HEK293 (cell line): ENCODE results near the gene TMA7B.

Experiments
- CTCF ChIA-PET: fragments of 350-600 bp; formaldehyde crosslinking; extraction: SDS; loops from one replicate; lab custom pipeline; 2021; ENCODE audit warnings: antibody characterized with exemption; lab: Yijun Ruan, JAX
- POLR2A ChIA-PET: fragments of 300-600 bp; formaldehyde crosslinking; extraction: SDS; loops from one replicate; lab custom pipeline; 2020; ENCODE audit warnings: antibody characterized with exemption, inconsistent platforms; lab: Yijun Ruan, JAX
- H3K27ac ChIP-seq: fragments of 200-500 bp; sonication (Bioruptor generic); 2 replicates; pipeline ENCODE4 v1.5.1; 2014; ENCODE audit warnings: low read depth, low read length, control low read depth, inconsistent platforms; ENCODE audit errors: extremely low read depth
- H3K36me3 ChIP-seq, 2 experiments: fragments of 200-500 bp in 1 of 2; sonication (Bioruptor generic) in 1 of 2; 1 replicate in 1 of 2; 2 replicates in 1 of 2; pipeline ENCODE4 v1.5.1; 2014 to 2017; ENCODE audit warnings: inconsistent platforms in 2 of 2, low read length in 2 of 2; ENCODE audit not compliant: control insufficient read depth in 2 of 2, insufficient read depth in 1 of 2
- H3K4me1 ChIP-seq: fragments of 200-500 bp; sonication (Bioruptor generic); 2 replicates; pipeline ENCODE4 v1.5.1; 2014; ENCODE audit warnings: mild to moderate bottlenecking, low read length, inconsistent platforms; ENCODE audit not compliant: control insufficient read depth, insufficient read depth
- H3K4me3 ChIP-seq: 2 replicates; pipeline ENCODE4 v1.5.1; 2011; ENCODE audit warnings: low read depth, mild to moderate bottlenecking, control low read depth, low read length, moderate library complexity
- H3K9me3 ChIP-seq: fragments of 200-500 bp; sonication (Bioruptor generic); 2 replicates; pipeline ENCODE4 v1.5.1; 2014; ENCODE audit warnings: low read depth, low read length, inconsistent platforms; ENCODE audit not compliant: control insufficient read depth, insufficient read depth
- KLF10 ChIP-seq: fragments of 450-650 bp; IDR thresholded peaks from 2 replicates; pipeline ENCODE4 v1.5.1; 2018; ENCODE audit warnings: missing biosample characterization, mild to moderate bottlenecking, missing genetic modification characterization
- SETDB1 ChIP-seq: IDR thresholded peaks from one replicate; pipeline ENCODE4 v1.6.1; 2017; ENCODE audit warnings: mild to moderate bottlenecking, low read length, moderate library complexity, mixed read lengths; ENCODE audit not compliant: insufficient read length
- SP7 ChIP-seq: fragments of 450-650 bp; formaldehyde crosslinking; IDR thresholded peaks from 2 replicates; pipeline ENCODE4 v1.5.1; 2016; ENCODE audit warnings: missing biosample characterization, missing genetic modification characterization
- TCF7L2 ChIP-seq: IDR thresholded peaks from 2 replicates; pipeline ENCODE4 v1.6.1; 2011; ENCODE audit warnings: low read depth, mild to moderate bottlenecking, inconsistent platforms, low read length, moderate library complexity, borderline replicate concordance
- YY1 ChIP-seq: fragments of 450-650 bp; formaldehyde crosslinking; IDR thresholded peaks from 2 replicates; pipeline ENCODE4 v1.5.1; 2018; ENCODE audit warnings: missing biosample characterization, missing genetic modification characterization
- ZBTB48 ChIP-seq: fragments of 450-650 bp; formaldehyde crosslinking; IDR thresholded peaks from 2 replicates; pipeline ENCODE4 v1.5.1; 2016; ENCODE audit warnings: missing biosample characterization, missing genetic modification characterization
- ZNF121 ChIP-seq: fragments of 450-650 bp; formaldehyde crosslinking; IDR thresholded peaks from 2 replicates; pipeline ENCODE4 v1.5.1; 2016; ENCODE audit warnings: missing biosample characterization, missing genetic modification characterization
- ZNF146 ChIP-seq: fragments of 450-650 bp; formaldehyde crosslinking; IDR thresholded peaks from 2 replicates; pipeline ENCODE4 v1.5.1; 2016; ENCODE audit warnings: missing biosample characterization, missing genetic modification characterization
- ZNF211 ChIP-seq: fragments of 450-650 bp; formaldehyde crosslinking; IDR thresholded peaks from 2 replicates; pipeline ENCODE4 v1.5.1; 2016; ENCODE audit warnings: low read depth, missing biosample characterization, missing genetic modification characterization
- ZNF398 ChIP-seq: fragments of 450-650 bp; formaldehyde crosslinking; IDR thresholded peaks from 2 replicates; pipeline ENCODE4 v1.5.1; 2017; ENCODE audit warnings: missing biosample characterization, missing genetic modification characterization
- ZNF488 ChIP-seq: fragments of 450-650 bp; formaldehyde crosslinking; IDR thresholded peaks from 2 replicates; pipeline ENCODE4 v1.5.1; 2016; ENCODE audit warnings: missing biosample characterization, missing genetic modification characterization
- ZNF555 ChIP-seq: fragments of 450-650 bp; formaldehyde crosslinking; conservative IDR thresholded peaks from 2 replicates; pipeline ENCODE4 v1.5.1; 2017; ENCODE audit warnings: missing biosample characterization, mild to moderate bottlenecking, missing genetic modification characterization, inconsistent platforms
- ZNF621 ChIP-seq: fragments of 450-650 bp; formaldehyde crosslinking; IDR thresholded peaks from 2 replicates; pipeline ENCODE4 v1.5.1; 2017; ENCODE audit warnings: missing biosample characterization, missing genetic modification characterization
- ZNF629 ChIP-seq: fragments of 450-650 bp; formaldehyde crosslinking; IDR thresholded peaks from 2 replicates; pipeline ENCODE4 v1.5.1; 2017; ENCODE audit warnings: missing biosample characterization, missing genetic modification characterization
- ZNF664 ChIP-seq: fragments of 450-650 bp; formaldehyde crosslinking; IDR thresholded peaks from 2 replicates; pipeline ENCODE4 v1.5.1; 2016; ENCODE audit warnings: missing biosample characterization, missing genetic modification characterization
- ZNF677 ChIP-seq: fragments of 450-650 bp; IDR thresholded peaks from 2 replicates; pipeline ENCODE4 v1.5.0; 2018; ENCODE audit warnings: missing biosample characterization, mild to moderate bottlenecking, missing genetic modification characterization, moderate library complexity
- ZNF707 ChIP-seq: fragments of 450-650 bp; formaldehyde crosslinking; IDR thresholded peaks from 2 replicates; pipeline ENCODE4 v1.5.1; 2016; ENCODE audit warnings: missing biosample characterization, missing genetic modification characterization
- ZNF785 ChIP-seq: fragments of 450-650 bp; formaldehyde crosslinking; IDR thresholded peaks from 2 replicates; pipeline ENCODE4 v1.5.1; 2016; ENCODE audit warnings: missing biosample characterization, missing genetic modification characterization
- ZSCAN23 ChIP-seq: fragments of 450-650 bp; formaldehyde crosslinking; IDR thresholded peaks from 2 replicates; pipeline ENCODE4 v1.5.1; 2016; ENCODE audit warnings: missing biosample characterization, missing genetic modification characterization
- TF ChIP-seq, protein P1 (sequence below): IDR thresholded peaks from 2 replicates; pipeline ENCODE4 v1.6.1; 2011; ENCODE audit warnings: mild to moderate bottlenecking, low read depth, low read length, borderline replicate concordance
- TF ChIP-seq, protein P2 (sequence below): fragments of 450-650 bp; formaldehyde crosslinking; IDR thresholded peaks from 2 replicates; pipeline ENCODE4 v1.5.1; 2016; ENCODE audit warnings: missing biosample characterization, missing genetic modification characterization, low read depth

Gene TMA7B

DNA sequence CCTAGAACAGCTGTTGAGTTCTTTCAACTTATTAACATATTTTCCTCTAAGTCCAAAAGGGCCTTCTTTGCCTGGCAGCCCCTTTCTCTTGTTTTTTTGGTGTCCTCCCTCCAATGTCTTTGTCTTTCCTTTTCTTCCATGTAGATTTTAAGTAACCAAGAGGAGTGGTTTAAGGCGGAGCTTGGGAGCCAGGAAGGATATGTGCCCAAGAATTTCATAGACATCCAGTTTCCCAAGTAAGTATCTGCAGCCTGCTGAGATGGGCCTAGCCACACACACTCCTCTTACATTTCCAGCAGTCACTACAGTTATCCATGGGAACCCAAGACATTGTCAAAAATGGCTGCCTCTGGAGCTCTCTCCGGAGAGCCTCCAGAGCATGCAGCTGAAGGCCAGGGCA, 4.5 kb upstream of the TMA7B start:
- TF ChIP-seq ZSCAN23 (tag by site-specific recombination) (no peak), ZNF121 (tag by site-specific recombination) (no peak), KLF10 (tag by site-specific recombination) (no peak), YY1 (tag by site-specific recombination) (no peak), ZNF707 (tag by site-specific recombination) (no peak), ZNF146 (no peak), ZNF488 (no peak)
- TF ChIP-seq, protein P1, sequence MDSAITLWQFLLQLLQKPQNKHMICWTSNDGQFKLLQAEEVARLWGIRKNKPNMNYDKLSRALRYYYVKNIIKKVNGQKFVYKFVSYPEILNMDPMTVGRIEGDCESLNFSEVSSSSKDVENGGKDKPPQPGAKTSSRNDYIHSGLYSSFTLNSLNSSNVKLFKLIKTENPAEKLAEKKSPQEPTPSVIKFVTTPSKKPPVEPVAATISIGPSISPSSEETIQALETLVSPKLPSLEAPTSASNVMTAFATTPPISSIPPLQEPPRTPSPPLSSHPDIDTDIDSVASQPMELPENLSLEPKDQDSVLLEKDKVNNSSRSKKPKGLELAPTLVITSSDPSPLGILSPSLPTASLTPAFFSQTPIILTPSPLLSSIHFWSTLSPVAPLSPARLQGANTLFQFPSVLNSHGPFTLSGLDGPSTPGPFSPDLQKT: no peak
- Histone ChIP-seq H3K27ac (no peak overlapping the region), H3K4me3 (no peak overlapping the region), H3K36me3 (no peaks in the 10 kb centered on the region), H3K4me1 (no peaks in the 10 kb centered on the region), H3K9me3 (no peaks in the 10 kb centered on the region)
- ChIA-PET POLR2A (no interaction called here), CTCF (interaction anchor here (1.1 to 3.4 kb wide), 4 partner anchors 10 to 69 kb away, joined by 3 to 15 read pairs (median 5); no protein-coding TSS in a partner anchor)

DNA sequence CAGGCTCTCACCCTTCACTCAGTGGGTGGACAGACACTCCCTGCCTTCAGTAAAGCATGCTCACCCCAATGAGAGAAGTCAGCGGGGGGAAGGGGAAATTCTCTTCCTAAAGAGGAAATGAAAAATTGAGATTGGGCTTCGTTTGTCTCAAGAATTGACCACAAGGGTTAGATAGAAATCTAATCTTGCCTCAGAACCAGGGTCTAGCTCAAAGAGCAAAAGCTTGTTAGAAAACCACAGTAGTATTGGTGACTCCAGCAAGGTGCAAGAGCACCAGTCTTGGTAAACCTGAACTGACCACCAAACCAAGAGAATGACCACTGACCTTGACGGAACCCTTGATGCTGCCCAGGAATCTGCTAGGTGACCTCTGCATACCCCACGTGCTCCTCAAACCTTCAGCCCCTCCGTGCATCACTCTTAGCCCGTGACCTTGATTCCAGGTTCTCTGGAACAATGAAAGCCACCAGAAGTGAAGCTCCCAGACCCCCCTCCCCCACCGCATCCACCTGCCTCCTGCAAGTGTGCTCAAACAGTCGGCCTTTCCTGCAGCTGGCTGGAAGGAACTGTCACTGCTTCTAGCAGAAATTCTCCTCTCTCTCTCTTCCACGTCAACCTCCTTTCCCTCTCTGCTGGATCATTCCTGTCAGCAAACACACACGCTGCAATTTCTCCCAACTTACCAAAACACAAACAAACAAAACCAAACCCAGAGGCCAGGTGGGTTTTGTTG, 3.1 kb upstream of the TMA7B start:
- Histone ChIP-seq H3K27ac (no peak overlapping the region), H3K4me3 (no peak overlapping the region), H3K9me3 (no peaks in the 10 kb centered on the region), H3K36me3 (no peaks in the 10 kb centered on the region), H3K4me1 (no peaks in the 10 kb centered on the region)
- ChIA-PET CTCF (interaction anchor here (0.8 to 1.8 kb wide), 3 partner anchors 8 to 68 kb away, joined by 3 to 4 read pairs (median 3); no protein-coding TSS in a partner anchor), POLR2A (no interaction called here)
- TF ChIP-seq ZNF621 (no peak), ZNF664 (no peak), ZNF629 (tag by site-specific recombination) (no peak), ZNF398 (tag by site-specific recombination) (no peak), ZNF785 (tag by site-specific recombination) (no peak), ZNF555 (tag by site-specific recombination) (no peak), SP7 (tag by site-specific recombination) (no peak), SETDB1 (no peak), TCF7L2 (no peak), ZBTB48 (tag by site-specific recombination) (no peak), ZNF211 (no peak), ZNF677 (tag by site-specific recombination) (no peak)
- TF ChIP-seq, protein P2, sequence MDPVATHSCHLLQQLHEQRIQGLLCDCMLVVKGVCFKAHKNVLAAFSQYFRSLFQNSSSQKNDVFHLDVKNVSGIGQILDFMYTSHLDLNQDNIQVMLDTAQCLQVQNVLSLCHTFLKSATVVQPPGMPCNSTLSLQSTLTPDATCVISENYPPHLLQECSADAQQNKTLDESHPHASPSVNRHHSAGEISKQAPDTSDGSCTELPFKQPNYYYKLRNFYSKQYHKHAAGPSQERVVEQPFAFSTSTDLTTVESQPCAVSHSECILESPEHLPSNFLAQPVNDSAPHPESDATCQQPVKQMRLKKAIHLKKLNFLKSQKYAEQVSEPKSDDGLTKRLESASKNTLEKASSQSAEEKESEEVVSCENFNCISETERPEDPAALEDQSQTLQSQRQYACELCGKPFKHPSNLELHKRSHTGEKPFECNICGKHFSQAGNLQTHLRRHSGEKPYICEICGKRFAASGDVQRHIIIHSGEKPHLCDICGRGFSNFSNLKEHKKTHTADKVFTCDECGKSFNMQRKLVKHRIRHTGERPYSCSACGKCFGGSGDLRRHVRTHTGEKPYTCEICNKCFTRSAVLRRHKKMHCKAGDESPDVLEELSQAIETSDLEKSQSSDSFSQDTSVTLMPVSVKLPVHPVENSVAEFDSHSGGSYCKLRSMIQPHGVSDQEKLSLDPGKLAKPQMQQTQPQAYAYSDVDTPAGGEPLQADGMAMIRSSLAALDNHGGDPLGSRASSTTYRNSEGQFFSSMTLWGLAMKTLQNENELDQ: no peak
